ENCODE results near the gene GOLGA6L7. TPM values are rescaled to one million over a fixed set of nuclear protein-coding genes. Genes with fewer than 3 reads are reported as not detected.
"Not testable (repeated sequence)": the region's sequence is repeated elsewhere in the genome, so short reads cannot be mapped to it uniquely, and the experiment has no call there.

Gene GOLGA6L7
- total RNA-seq, 2 experiments from 2014 or later, result not detected

- H3K9me3 Mint-ChIP-seq; CTCF ChIA-PET; intact Hi-C loops (cut with micrococcal nuclease); H3K4me3 Mint-ChIP-seq; H3K27ac Mint-ChIP-seq; POLR2A ChIA-PET; H3K27me3 Mint-ChIP-seq; H3K36me3 Mint-ChIP-seq (ENCODE audit: low read depth); DNase-seq: not testable (repeated sequence)
- H3K4me1 Mint-ChIP-seq (ENCODE audit: low read depth), result peaks cover 25% of the 10 kb centered on the region
- peak; percentile 47 for ATAC-seq
These were observed 34.4 kb downstream of the GOLGA6L7 start for GRCh38 chr15:28814059-28814458.

GRCh38 chr15:28813392-28813791 lies 35.1 kb downstream of the GOLGA6L7 start:
- POLR2A ChIA-PET; H3K36me3 Mint-ChIP-seq (ENCODE audit: low read depth); H3K9me3 Mint-ChIP-seq; DNase-seq; intact Hi-C loops (cut with micrococcal nuclease); H3K27ac Mint-ChIP-seq; H3K4me3 Mint-ChIP-seq; CTCF ChIA-PET: not testable (repeated sequence)
- peaks cover 11% of the 10 kb centered on the region for H3K27me3 Mint-ChIP-seq
- peak; percentile 61 for ATAC-seq
- H3K4me1 Mint-ChIP-seq (ENCODE audit: low read depth), result peaks cover 20% of the 10 kb centered on the region

- H3K36me3 Mint-ChIP-seq (ENCODE audit: low read depth); DNase-seq; POLR2A ChIA-PET; intact Hi-C loops (cut with micrococcal nuclease); H3K4me3 Mint-ChIP-seq; ATAC-seq; H3K27ac Mint-ChIP-seq; CTCF ChIA-PET; H3K9me3 Mint-ChIP-seq: not testable (repeated sequence)
- H3K27me3 Mint-ChIP-seq, result peaks cover 11% of the 10 kb centered on the region
- peaks cover 17% of the 10 kb centered on the region for H3K4me1 Mint-ChIP-seq (ENCODE audit: low read depth)
These were observed 36.4 kb downstream of the GOLGA6L7 start for GRCh38 chr15:28811852-28812550.

DNA sequence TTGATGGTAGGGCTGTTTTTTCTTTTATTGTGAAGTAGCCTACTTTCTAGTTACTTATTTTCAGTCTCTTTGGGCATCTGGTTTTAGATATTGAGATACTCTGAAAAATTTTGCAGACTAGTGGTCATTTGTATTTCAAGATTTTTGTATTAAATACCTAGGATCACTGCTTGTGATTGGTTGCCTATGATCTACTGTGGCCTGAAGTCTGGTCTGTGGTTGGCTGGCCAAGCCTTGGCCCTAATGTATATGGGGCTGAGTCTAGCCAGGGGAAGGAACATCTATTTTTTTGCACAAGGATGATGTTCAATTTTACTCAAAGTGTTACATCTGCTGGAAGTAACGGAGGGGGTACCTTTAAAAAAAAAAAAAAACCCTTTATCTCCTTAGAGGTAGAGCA lies 38.0 kb downstream of the GOLGA6L7 start:
- intact Hi-C loops (cut with micrococcal nuclease); CTCF ChIA-PET; DNase-seq; ATAC-seq; H3K36me3 Mint-ChIP-seq (ENCODE audit: low read depth); H3K27ac Mint-ChIP-seq; H3K9me3 Mint-ChIP-seq; POLR2A ChIA-PET; H3K4me3 Mint-ChIP-seq: not testable (repeated sequence)
- Mint-ChIP-seq H3K4me1 (ENCODE audit: low read depth) (peaks cover 17% of the 10 kb centered on the region), H3K27me3 (peaks cover 11% of the 10 kb centered on the region)

GRCh38 chr15:28808136-28808535 lies 40.3 kb downstream of the GOLGA6L7 start:
- DNase-seq; H3K9me3 Mint-ChIP-seq; intact Hi-C loops (cut with micrococcal nuclease); CTCF ChIA-PET; POLR2A ChIA-PET; H3K36me3 Mint-ChIP-seq (ENCODE audit: low read depth); H3K4me3 Mint-ChIP-seq; H3K27ac Mint-ChIP-seq; H3K4me1 Mint-ChIP-seq (ENCODE audit: low read depth); H3K27me3 Mint-ChIP-seq; ATAC-seq: not testable (repeated sequence)

GRCh38 chr15:28800366-28800765 lies 48.1 kb downstream of the GOLGA6L7 start:
- H3K4me1 Mint-ChIP-seq (ENCODE audit: low read depth); CTCF ChIA-PET; H3K4me3 Mint-ChIP-seq; H3K27ac Mint-ChIP-seq; H3K36me3 Mint-ChIP-seq (ENCODE audit: low read depth); H3K27me3 Mint-ChIP-seq; ATAC-seq; intact Hi-C loops (cut with micrococcal nuclease); DNase-seq; H3K9me3 Mint-ChIP-seq; POLR2A ChIA-PET: not testable (repeated sequence)

DNA sequence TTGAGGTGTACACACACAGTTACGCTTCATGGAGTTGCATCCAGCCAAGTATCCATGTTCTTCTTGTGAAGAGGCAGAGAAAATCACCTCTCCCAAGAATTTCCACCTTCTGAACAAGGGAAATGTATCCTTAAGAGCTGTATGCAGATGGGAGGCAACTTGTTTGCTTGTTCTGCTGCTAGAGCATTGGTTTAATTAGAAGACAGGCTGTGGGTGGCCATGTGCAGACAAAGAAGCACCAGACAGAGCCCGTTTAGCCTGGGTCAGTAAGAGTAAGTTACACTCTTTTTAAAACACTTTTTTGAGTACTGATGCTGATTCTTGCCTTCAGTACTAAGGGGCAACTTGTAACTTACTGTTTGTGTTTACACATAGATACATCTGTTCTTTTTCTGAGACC lies 50.2 kb downstream of the GOLGA6L7 start:
- DNase-seq; CTCF ChIA-PET; intact Hi-C loops (cut with micrococcal nuclease); H3K4me3 Mint-ChIP-seq; H3K27me3 Mint-ChIP-seq; H3K36me3 Mint-ChIP-seq (ENCODE audit: low read depth); POLR2A ChIA-PET; H3K9me3 Mint-ChIP-seq; H3K4me1 Mint-ChIP-seq (ENCODE audit: low read depth); ATAC-seq; H3K27ac Mint-ChIP-seq: not testable (repeated sequence)

DNA sequence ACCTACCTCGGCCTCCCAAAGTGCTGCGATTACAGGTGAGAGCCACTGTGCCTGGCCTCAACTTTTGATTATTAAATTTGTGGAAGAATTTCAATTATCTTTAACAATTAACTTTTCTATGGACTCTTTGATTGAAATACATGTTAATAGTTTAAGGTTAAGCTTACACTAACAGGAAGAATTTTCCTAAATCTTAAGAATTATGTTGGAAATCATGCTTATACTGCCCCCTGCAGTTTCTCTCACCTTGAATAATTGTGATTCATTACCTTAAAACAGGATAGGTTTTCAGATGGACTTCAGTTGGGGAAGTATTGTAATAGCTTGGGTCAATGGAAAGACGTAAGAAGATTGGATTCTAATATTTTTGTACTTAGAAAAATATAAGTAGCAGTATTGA lies 54.2 kb downstream of the GOLGA6L7 start:
- H3K4me3 Mint-ChIP-seq; H3K36me3 Mint-ChIP-seq (ENCODE audit: low read depth); intact Hi-C loops (cut with micrococcal nuclease); ATAC-seq; H3K27ac Mint-ChIP-seq; H3K9me3 Mint-ChIP-seq; H3K4me1 Mint-ChIP-seq (ENCODE audit: low read depth); POLR2A ChIA-PET; DNase-seq; CTCF ChIA-PET: not testable (repeated sequence)
- TF ChIP-seq CTCF (IDR thresholded peaks at IDR 0.05), result peak; percentile 61
- H3K27me3 Mint-ChIP-seq, result peaks cover 16% of the 10 kb centered on the region

Other genes starting within 250 kb of the GOLGA6L7 start
- gene GOLGA8M, start 136.2 kb downstream of the GOLGA6L7 start, total RNA-seq, result 1 to 10 TPM in 1 of 2 experiments, under 1 TPM in 1; 0.99 to 1.0 TPM
- 10 to 100 TPM; 30.8 to 32.0 TPM for gene APBA2, start 37.3 kb upstream of the GOLGA6L7 start, total RNA-seq